GDM1 (cell line): ENCODE results near the gene NPFFR1.

ENCODE experiments used
- DNase-seq: peaks from one replicate; lab custom pipeline; 2025; lab: John Stamatoyannopoulos, UW

The NPFFR1 gene, protein sequence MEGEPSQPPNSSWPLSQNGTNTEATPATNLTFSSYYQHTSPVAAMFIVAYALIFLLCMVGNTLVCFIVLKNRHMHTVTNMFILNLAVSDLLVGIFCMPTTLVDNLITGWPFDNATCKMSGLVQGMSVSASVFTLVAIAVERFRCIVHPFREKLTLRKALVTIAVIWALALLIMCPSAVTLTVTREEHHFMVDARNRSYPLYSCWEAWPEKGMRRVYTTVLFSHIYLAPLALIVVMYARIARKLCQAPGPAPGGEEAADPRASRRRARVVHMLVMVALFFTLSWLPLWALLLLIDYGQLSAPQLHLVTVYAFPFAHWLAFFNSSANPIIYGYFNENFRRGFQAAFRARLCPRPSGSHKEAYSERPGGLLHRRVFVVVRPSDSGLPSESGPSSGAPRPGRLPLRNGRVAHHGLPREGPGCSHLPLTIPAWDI

DNA sequence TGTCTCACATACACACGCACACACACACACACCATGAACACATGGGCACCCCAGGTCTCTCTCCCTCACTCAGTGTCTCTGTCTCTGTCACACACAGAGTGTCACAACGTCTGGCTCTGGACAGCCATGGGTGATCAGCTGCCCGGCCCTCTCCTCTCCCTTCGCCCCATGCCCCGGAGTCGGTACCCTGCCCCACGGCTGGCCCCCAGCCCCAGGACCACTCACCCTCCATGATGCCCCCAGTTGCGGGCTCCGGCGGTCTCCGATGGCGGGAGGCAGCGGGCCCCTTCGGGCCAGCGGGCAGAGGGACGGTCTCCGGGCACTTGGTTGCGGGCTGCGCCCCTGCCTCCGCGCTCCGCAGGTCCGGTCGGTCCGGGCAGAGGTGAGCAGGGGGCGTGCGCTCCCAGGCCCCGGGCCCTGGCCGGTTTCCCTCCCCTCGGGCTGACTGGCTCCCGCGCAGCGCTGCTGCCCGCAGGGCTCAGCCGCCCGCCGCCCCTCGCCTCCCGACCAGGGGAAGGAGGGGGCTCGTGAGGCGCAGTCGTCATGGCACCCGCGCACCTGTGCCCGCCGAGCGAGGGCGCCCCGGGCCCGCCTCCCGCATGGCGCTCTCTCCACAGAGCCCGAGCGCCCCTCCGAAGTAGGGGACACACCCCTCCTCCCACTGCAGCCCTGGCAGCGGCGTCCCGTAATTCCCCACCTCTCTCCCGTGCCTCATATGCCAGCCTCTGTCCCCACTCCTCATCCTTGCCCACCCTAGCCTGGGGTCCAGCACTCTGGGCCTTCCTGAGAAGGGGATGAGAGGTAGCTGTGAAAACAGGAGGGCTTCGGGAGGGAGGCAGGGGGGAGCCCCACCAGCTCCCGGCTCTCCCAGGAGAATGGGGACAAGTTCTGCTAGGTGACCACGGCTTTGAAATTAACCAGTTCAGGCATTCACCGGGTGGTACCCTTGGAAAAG, at the start of gene NPFFR1:
NPFFR1 (minus strand) TSS at position 560 of the 955 bp plus-strand sequence; CDS start at position 232, 328 bp downstream.
- no peak for DNase-seq

DNA sequence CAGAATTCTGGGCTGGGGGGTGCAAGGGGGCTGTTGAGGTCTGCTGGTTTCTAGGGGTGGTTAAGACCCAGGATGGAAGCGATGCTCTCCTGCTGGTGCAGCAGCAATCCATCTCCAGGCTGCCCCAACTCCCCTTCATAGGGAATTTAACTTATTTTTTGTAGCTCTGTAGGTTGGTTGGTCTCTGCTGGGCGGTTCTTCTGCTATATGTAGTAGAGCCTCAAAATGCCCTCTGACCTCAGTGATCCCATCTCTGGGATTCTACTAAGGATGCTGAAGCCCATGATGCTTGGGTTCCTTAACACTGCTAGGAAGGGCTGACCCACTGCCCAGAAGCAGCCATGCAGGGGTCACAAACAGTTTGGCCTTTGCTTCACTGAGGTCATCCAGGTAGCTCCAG, 49.5 kb upstream of the NPFFR1 start:
- no peak for DNase-seq

DNA sequence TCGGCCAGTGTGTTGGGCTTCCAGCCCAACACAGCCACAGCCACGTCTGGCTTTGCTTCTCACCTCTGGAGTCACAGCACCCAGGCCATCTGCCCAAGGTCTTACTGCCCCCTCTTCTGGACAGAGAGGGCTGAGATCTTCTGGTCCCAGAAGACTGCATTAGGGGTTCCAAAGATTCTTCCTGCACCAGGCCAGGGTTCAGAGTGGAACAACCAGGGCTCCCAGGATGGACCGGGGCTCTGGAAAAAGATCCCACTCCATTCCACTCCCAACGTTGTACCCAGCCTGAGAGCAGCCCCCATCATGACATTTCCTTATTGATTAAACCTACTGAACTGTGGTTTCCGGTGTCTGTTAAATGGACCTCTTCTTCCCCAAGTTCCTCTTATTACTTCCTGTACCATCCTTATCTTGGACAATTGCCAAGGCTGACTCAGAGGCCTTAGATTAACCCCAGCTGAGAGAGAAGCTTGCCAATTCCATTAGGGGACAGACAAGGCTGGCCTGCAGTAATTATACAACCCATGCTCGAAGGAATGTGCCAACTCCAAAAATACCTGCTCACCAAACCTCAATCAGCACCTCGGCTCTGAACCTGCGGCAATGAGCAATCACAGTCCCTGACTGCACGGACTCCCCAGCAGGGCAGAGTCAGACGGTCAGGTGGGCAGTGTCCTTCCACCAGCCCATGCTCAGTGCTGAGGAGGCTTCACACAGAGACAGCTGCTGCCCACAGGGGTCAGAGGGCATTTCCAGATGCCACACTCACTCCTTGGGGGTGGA, 47.9 kb upstream of the NPFFR1 start:
- DNase-seq = peak; percentile 61

DNA sequence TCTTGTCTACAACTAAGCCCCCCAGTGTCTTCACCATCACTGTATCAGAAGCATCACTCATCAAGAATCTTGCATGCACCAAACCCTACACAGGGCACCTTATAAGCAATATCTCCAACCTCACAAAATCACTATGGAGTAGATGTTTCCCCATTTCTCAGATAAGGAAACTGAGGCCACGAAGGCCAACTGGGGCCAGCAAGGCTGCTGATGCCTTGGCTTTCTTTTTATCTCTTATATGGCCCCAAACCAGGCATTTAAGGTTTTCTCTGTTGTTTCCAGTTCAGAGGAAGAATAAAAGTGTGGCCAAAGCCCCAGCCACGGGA, 47.3 kb upstream of the NPFFR1 start:
- no peak for DNase-seq

DNA sequence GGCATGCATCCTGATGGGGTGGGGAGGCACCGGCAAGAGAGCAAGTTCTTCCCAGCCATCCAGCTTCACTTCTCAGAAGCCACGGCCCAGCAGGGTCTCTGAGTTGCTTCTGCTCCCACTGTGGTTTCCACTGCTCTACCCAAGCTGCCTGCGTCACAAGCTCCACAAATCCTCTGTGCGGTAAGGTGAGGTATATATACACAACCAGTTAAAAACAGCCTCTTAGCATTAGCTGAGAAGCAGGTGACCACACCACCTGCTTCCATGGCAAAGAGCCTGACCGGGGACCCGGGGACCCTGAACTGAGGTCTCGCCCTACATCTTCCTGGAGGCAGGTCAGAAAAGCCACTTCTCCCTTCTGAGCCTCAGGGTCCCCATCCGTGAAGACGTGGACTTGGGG, 46.9 kb upstream of the NPFFR1 start:
- DNase-seq = no peak

DNA sequence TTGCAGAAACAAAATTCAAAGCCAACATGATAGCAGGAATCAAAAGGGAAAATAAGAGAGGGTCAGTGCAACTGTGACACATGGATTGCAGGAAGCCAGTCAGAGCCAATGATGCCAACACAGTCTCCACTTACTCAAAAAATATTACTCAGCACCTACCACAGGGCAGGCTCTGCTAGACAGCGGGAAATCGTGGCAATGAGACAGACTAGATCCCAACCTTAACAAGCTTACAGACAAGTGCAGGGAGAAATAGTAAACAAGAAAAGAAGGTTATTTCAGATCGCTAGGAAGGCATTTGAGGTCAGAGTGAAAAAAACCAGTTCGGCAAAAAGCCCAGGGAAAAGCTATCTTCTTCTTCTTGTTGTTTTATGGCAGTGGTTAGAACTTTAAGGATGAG, 45.2 kb upstream of the NPFFR1 start:
- no peak for DNase-seq

DNA sequence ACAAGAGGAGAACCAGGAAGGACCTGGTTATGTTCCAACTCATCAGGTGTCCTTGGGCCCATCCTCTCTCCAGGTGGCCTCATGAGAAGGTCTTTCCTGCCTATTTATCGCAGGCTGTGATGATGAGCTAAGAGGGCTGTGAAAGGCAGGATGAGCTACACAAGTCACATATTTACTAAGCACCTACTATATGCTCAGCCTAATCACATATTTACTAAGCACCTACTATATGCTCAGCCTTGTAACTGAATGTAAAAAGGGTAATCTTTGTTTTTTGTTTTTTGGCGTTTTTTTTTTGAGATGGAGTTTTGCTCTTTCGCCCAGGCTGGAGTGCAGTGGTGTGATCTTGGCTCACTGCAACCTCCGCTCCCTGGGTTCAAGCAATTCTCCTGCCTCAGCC, 44.2 kb upstream of the NPFFR1 start:
- DNase-seq = no peak

DNA sequence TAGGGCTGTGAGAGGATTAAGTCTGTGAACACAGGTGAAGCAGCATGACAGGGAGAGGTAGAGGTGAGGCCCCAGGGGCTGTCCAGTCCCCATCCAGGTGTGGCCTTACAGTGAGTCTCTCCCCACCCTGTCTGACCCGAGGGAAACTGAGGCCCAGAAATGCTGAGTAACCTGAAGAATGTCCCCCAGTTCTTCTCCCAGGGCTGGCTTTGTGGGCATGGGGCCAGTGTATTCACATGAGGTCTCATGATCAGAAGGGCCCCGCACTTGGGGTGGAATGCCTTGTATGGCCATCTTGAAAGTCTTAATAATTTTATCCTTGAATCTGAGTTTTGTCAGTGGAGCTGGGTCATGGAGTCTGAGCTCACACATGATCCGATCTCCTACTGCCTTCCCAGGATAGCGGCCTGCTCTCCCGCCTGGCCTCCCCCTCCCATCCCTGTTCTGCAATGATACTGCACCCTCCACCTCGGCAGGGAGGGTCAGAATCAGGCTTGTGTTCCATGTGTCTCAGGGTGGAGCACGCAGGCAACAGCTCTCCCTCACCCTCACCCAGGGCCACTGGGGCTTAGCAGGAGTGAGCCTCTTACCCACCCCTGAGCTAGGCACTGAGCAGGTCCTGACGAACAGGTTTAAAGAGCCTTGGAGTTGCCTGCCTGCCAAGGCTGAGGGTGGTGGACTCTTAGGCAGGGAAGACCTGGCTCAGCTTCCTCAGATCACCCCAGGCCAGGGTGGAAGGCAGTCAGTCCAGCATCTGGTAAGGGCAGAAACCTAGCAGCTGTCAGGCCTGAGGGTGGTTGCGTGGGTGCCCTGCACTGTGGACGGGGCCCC, 41.4 kb upstream of the NPFFR1 start:
- DNase-seq = no peak

DNA sequence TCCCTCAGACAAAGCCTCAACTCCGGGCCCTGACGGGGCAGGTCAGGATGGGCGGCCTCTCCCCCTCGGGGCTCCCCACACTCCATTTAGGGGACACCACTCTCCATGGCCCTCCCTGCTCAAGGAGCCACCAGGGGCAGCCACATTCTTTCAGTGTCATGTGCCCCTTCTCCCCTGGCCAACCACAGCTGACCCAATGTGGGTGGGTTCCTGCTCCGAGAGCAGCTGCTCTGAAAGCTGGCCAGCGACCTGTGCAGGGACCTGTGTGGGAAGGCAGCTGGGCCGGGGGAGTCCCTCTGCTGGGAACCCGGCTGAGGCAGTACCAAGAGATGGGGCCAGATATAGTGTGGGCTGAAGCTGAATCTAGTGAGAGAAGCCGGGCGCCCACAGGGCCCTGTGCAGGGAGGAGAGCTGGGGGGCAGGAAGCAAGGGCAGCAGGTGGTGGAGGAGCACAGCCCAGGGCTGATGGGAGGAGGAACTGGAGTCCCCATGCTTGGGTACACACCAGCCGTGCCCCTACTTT, 40.6 kb upstream of the NPFFR1 start:
- DNase-seq = no peak

DNA sequence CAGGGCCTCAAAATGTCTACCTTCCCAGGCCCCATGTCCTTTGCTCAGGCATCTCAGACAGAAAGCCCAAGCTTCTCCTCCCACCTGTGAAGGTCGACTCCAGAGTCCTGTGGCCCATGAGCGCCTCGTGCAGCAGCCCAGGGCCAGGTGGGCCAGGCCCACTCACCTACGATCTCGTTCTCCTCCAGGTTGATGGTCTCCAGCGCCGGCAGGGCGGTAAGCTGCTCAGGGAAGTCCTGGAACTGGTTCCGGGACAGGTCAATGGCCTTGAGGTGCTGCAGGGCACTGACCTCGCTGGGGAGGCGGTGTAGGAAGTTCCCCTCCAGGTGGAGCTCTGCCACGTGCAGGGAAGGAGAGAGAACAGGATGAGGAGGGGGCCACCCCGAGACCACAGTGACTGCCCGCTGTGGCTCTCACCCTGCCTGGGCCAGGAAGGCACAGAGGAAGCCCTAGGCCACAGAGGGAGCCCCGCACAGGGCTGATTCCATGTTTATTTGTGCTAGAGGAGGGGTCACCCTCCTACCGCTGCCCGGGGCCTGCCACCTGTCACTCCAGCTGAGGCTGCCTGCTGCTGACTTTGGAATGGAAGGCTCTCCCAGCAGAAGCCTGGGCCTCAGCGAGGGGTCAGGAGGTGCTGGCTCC, 40.0 kb upstream of the NPFFR1 start:
- no peak for DNase-seq

DNA sequence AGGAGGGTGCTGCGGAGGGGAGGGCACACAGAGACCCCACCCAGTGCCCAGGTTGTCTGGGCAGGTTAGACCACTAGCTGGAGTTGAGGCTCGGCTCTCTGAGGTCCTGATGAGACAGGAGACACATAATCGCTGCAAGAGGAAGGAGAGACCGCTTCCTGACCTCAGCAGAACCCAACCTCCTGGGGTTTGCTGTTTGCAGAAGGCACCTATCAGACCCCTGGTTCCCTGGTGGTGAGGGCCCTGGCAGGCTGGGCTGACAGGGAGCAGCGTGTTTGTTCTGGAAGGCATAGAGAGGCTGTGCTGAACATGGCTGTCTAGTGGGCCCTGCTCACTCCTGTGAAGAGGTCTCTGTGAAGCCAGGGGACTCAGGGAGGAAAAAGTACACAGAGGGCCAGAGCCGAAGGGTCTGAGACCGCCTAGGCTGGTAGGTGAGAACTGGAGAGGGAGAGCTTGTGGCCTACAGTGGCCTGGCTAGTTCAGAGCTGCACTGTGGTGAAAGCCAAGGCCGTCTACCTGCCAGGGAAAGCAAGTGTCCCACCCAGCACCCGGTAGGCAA, 39.4 kb upstream of the NPFFR1 start:
- DNase-seq = no peak

DNA sequence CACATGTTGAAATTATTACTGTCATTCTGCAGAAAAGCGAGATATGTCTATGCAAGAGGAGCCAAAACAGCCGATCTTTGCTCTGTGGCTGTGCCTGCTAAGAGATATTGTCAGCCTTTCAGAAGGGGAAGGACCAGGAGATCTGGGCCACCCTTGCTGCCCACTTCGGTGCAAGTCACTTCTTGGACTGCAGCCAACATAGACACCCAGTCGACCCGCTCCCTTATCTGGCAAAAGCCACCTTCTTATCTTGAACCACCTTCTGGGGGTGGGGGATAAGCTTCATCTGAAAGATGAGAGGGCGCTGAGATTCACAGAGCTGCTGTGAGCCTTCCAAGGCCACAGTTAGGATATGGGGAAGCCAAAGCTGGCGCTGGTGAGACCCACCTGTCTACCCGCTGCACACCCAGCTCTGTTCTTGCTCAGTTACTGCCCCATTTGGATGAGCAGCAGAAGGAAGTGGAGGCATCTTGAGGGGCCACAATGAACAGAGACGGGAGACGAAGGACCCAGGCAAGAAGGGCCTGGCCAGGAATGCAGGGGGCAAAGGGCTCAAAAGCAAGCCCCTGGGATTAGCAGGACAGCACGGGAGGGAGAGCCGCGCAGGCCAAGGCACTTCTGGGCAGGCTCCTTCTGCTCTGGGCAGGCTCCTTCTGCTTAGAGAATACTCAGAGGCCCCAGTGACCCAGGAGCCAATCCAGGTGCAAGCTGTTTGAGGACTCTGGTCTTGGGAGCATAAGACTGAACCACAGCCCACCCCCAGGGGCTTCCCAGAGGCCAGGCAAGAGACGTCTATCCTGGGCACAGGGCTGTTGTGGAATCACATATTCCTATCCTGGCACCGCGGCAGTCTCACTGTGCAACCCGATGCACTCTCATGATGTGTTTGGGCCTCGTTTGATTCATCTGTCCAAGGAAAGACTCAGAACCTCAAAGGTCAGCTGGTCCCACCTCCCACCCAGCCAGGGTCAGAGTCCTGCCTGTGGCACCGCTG, 38.4 kb upstream of the NPFFR1 start:
- DNase-seq = no peak

DNA sequence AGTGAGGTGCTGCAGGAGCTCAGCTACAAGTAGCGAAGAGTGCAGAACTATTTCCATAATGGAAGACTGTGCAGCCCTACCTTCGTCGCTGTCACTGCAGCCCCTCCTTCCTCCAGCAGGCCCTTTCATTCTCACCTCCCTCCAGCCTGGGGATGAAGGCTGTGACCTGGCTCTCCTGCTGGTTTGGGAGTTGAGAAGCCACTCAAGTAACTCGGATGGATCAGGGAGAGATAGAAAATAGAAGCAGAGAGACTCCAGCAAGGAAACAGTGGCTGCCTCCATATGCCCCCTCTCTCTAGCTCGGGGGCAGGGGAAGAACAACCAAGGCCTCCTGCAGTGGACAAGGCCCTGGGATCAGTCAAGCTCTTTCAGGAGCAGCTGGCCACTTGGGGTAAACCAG, 37.4 kb upstream of the NPFFR1 start:
- no peak for DNase-seq

DNA sequence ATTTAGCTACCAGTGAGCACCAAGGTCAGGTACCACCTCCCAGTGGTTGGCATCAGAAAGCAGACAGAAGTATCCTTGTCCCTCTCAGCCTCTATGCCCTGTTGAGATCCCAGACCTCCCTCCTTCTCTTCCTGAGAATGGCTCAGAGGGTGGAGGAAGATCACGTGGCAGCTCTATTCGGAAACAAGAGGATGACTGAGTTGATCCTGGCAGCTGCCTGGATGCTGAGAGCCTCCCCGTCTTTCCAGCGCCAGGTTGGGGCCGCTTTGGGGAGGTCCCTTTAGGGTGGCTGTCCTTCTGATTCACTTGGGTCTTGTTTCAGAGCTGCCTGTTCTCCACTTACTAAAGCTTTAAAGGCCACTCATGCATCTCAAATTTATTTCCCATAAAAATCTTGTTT, 36.9 kb upstream of the NPFFR1 start:
- DNase-seq = no peak

DNA sequence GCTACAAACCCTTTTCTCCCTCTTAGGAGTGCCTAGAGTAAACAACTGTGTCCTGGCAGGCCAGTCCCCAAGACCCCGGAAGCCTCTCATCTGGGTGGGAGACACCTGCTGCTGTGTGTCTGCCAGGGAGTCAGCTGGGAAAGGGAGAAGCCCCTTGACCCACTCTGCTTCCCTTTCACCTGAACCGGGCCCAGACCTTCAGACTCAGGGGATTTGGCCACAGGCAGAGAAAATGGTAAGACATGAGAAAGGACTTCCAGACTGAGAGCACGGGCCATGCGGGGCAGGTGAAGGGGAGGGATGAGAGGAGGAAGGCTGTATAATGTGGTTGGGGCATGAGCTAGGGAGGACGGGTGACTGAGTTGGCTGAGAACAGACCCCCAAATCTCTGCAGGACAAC, 36.0 kb upstream of the NPFFR1 start:
- no peak for DNase-seq

DNA sequence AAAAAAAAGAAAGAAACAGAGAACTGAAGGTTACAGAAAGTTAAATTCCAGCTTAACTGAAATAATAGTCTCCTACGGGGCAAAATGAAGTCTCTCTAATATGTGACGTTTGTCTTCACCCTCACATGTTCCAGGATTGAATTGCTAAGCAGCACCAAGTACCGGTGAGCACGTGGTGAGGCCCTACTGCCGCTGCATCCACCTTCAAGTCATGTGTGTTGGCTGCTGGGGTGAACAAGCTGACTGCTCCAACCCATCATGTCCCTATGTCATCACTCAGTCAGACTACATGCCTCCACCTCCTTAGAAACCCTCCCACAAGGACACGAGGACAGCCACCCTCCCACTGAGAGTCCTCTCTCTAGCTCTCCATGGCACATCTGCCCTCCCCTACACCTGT, 35.4 kb upstream of the NPFFR1 start:
- DNase-seq = no peak

DNA sequence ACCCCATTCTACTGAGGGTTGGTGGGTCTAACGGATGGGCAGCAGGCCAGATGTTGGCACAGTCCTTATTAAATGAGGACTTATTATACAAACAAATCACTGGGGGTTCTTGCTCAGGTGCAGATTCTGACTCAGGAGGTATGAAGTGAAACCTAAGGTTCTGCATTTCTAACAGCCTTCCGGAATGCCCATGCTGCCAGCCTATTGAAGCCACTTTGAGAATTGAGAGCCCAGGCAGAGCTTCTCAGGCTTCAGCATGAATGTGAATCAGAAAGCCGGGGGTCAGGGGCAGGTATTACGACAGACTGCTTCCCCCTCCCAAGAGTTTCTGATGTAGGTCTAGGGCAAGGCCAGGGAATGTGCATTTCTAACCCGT, 34.1 kb upstream of the NPFFR1 start:
- no peak for DNase-seq

DNA sequence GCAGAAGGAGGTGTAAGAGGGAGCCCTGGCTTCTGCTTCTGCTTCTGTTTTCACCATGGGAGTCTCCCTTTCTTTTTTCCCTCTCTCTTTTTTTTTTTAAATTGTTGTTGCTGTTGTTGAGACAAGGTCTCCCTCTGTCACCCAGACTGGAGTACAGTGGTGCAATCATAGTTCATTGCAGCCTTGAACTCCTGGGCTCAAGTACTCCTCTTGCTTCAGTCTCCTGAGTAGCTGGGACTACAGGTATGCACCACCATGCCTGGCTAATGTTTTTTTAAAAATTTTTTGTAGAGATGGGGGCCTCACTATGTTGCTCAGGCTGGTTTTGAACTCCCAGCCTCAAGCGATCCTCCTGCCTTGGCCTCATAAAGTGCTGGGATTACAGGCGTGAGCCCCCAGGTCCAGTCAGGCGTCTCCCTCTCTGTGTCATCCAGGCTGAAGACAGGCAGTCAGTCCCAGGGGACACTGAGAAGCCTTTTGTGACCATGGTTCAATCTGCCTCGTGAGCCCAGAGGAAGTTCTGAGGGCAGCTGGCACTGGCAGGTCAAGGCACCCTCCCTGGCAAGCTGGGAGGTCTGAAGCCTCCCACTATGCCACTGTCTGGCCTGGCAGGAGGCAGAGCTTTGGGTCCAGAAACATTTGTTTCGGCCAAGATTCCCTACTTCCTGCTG, 33.6 kb upstream of the NPFFR1 start:
- no peak for DNase-seq

DNA sequence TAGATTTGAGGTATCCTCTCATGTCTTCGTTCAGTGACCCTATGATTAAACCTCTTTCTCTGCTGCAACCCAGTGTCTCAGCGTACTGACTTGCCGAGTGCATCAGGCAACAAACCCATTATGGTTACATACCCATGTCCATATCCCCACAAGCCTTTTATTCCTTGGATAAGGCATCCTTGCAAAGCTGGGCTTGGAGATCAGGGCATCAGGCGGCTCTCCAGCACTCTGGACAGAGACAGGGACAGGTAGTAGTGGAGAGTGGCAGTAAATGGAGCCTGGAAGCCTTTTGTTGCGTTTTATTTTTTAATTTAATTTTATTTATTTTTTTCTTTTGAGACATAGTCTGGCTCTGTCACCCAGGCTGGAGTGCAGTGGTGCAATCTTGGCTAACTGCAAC, 32.0 kb upstream of the NPFFR1 start:
- DNase-seq = no peak
